HCT116 (cell line): Measurements from ENCODE around the gene SLC13A3. TPM values are rescaled to one million over a fixed set of nuclear protein-coding genes. Genes with fewer than 3 reads are reported as not detected.

ENCODE experiments used
- ATAC-seq: fragments of 200-7000 bp; cut with Tn5 transposase; 2 replicates; pipeline ENCODE4 v1.9.1; 2020; ENCODE audit warnings: mild to moderate bottlenecking, moderate library complexity
- BruUV-seq: library from RNA; stranded (reverse); fragments of 400-500 nt; replicated peaks from 2 replicates; lab custom pipeline; 2021; lab: Mats Ljungman, UMichigan
- CTCF ChIA-PET: fragments of 300-600 bp; sonication (Branson Sonifier 250); formaldehyde crosslinking; loops from one replicate; lab custom pipeline; 2021; ENCODE audit warnings: antibody characterized with exemption; lab: Charles Lee
- POLR2A ChIA-PET: fragments of 300-600, 350-600 bp; sonication (Branson Sonifier 250); formaldehyde crosslinking; loops from one replicate; lab custom pipeline; 2021; ENCODE audit warnings: antibody characterized with exemption; lab: Charles Lee
- RAD21 ChIA-PET, 2 experiments: fragments of 300-600 bp; sonication (Branson Sonifier 250); formaldehyde crosslinking; loops; one replicate each; lab custom pipeline; 2023; ENCODE audit warnings: low total read pairs in 2 of 2; ENCODE audit not compliant: uncharacterized antibody in 2 of 2, unreplicated experiment in 2 of 2, low non-redundant PET in 1 of 2; lab: Charles Lee
- DNase-seq: peaks from one replicate; pipeline ENCODE4 v3.0.0-alpha.2; 2010; ENCODE audit warnings: low read depth, low spot score
- H2AFZ ChIP-seq: fragments of 200-600 bp; shearing (Covaris generic), sonication (generic); 2 replicates; pipeline ENCODE4 v1.6.1; 2017; ENCODE audit warnings: low read depth, mixed run types, mixed read lengths, antibody characterized with exemption, low read length; ENCODE audit not compliant: poor library complexity, severe bottlenecking
- H3K27ac ChIP-seq: 2 replicates; pipeline ENCODE4 v1.5.1; 2012; ENCODE audit warnings: low read depth, low read length
- H3K27me3 ChIP-seq: fragments of 200-600 bp; sonication (generic); 2 replicates; pipeline ENCODE4 v1.6.1; 2016; ENCODE audit warnings: mixed run types, low read length, mixed read lengths; ENCODE audit not compliant: insufficient read depth
- H3K36me3 ChIP-seq, 2 experiments: fragments of 200-500 bp in 1 of 2; fragments of 200-600 bp in 1 of 2; sonication (Bioruptor generic) in 1 of 2; sonication (generic) in 1 of 2; 2 replicates each; pipeline versions ENCODE4 v1.5.1 to v1.6.1; 2014 to 2016; ENCODE audit warnings: low read length in 2 of 2, inconsistent platforms in 1 of 2, mixed read lengths in 1 of 2, mixed run types in 1 of 2; ENCODE audit not compliant: insufficient read depth in 2 of 2, control insufficient read depth in 1 of 2
- H3K4me1 ChIP-seq, 2 experiments: fragments of 200-600 bp in 1 of 2; sonication (generic) in 1 of 2; 2 replicates each; pipeline versions ENCODE4 v1.5.1 to v1.6.1; 2012 to 2017; ENCODE audit warnings: low read length in 2 of 2, inconsistent platforms in 1 of 2, mild to moderate bottlenecking in 1 of 2, mixed read lengths in 1 of 2, mixed run types in 1 of 2, moderate library complexity in 1 of 2; ENCODE audit not compliant: insufficient read depth in 2 of 2, control insufficient read depth in 1 of 2
- H3K4me2 ChIP-seq: fragments of 200-600 bp; sonication (generic); 2 replicates; pipeline ENCODE4 v1.6.1; 2017; ENCODE audit warnings: mixed run types, low read length, mixed read lengths
- H3K4me3 ChIP-seq, 2 experiments: fragments of 200-600 bp in 1 of 2; sonication (generic) in 1 of 2; replicated peaks in 1 of 2; 2 replicates each; pipeline ENCODE4 v1.5.1; 2011 to 2016; ENCODE audit warnings: low read length in 2 of 2, control low read depth in 1 of 2, low read depth in 1 of 2, mild to moderate bottlenecking in 1 of 2, mixed read lengths in 1 of 2, mixed run types in 1 of 2
- H3K79me2 ChIP-seq: fragments of 200-600 bp; sonication (generic); 2 replicates; pipeline ENCODE4 v1.6.1; 2017; ENCODE audit warnings: mild to moderate bottlenecking, mixed run types, low read length, moderate library complexity, mixed read lengths; ENCODE audit not compliant: insufficient read depth
- H3K9ac ChIP-seq: fragments of 200-600 bp; sonication (generic); 2 replicates; pipeline ENCODE4 v1.6.1; 2016; ENCODE audit warnings: low read length, mixed read lengths
- H3K9me2 ChIP-seq: fragments of 200-600 bp; sonication (generic), shearing (Covaris generic); 2 replicates; pipeline ENCODE4 v1.6.1; 2017; ENCODE audit warnings: mixed run types, mild to moderate bottlenecking, moderate library complexity; ENCODE audit not compliant: insufficient read depth
- H3K9me3 ChIP-seq, 2 experiments: fragments of 200-500 bp in 1 of 2; fragments of 200-600 bp in 1 of 2; sonication (Bioruptor generic) in 1 of 2; sonication (generic) in 1 of 2; 2 replicates each; pipeline ENCODE4 v1.6.1; 2014 to 2017; ENCODE audit warnings: low read length in 2 of 2, mixed read lengths in 2 of 2, inconsistent platforms in 1 of 2, low read depth in 1 of 2, mild to moderate bottlenecking in 1 of 2, mixed run types in 1 of 2, moderate library complexity in 1 of 2; ENCODE audit not compliant: control insufficient read depth in 1 of 2, insufficient read depth in 1 of 2
- H4K20me1 ChIP-seq: fragments of 200-600 bp; sonication (generic), shearing (Covaris generic); 2 replicates; pipeline ENCODE4 v1.6.1; 2017; ENCODE audit warnings: mixed run types, mild to moderate bottlenecking, moderate library complexity; ENCODE audit not compliant: insufficient read depth
- EGR1 ChIP-seq: IDR thresholded peaks from 2 replicates; pipeline ENCODE4 v1.6.1; 2012; ENCODE audit warnings: low read depth
- ELF1 ChIP-seq: IDR thresholded peaks from 2 replicates; pipeline ENCODE4 v1.6.1; 2012; ENCODE audit warnings: low read depth, borderline replicate concordance
- EZH2 ChIP-seq: fragments of 200-600 bp; sonication (generic); IDR thresholded peaks from 2 replicates; pipeline ENCODE4 v1.6.1; 2017; ENCODE audit warnings: antibody characterized with exemption, mixed run types
- EZH2phosphoT487 ChIP-seq: fragments of 200-600 bp; IDR thresholded peaks from 2 replicates; pipeline ENCODE4 v1.6.1; 2018; ENCODE audit warnings: antibody characterized with exemption, borderline replicate concordance
- JUND ChIP-seq: IDR thresholded peaks from 2 replicates; pipeline ENCODE4 v1.6.1; 2012
- MAX ChIP-seq: IDR thresholded peaks from 2 replicates; pipeline ENCODE4 v1.6.1; 2012
- RAD21 ChIP-seq: IDR thresholded peaks from 2 replicates; pipeline ENCODE4 v1.6.1; 2012; ENCODE audit warnings: low read depth, mild to moderate bottlenecking
- SIN3A ChIP-seq: IDR thresholded peaks from 2 replicates; pipeline ENCODE4 v1.6.1; 2012; ENCODE audit warnings: low read depth
- TCF7L2 ChIP-seq: IDR thresholded peaks from 2 replicates; pipeline ENCODE4 v1.7.0; 2011; ENCODE audit warnings: borderline replicate concordance, inconsistent platforms; ENCODE audit not compliant: insufficient read depth, insufficient read length; ENCODE audit errors: extremely low read depth
- YY1 ChIP-seq: IDR thresholded peaks from 2 replicates; pipeline ENCODE4 v1.6.1; 2011; ENCODE audit warnings: low read length, low read depth, moderate library complexity, mild to moderate bottlenecking; ENCODE audit not compliant: insufficient replicate concordance; ENCODE audit errors: extremely low read depth
- intact Hi-C: fragments of 100-400 bp; cut with micrococcal nuclease; formaldehyde crosslinking; loops from 2 replicates; pipeline ENCODE4 v1.10.0; 2022
- total RNA-seq: library from RNA; stranded (reverse); gene quantifications from one replicate; pipeline ENCODE4 v1.2.1, GENCODE V29; 2021; ENCODE audit not compliant: unreplicated experiment
- TF ChIP-seq, protein P1 (sequence below), 3 experiments: fragments of 200-600 bp in 1 of 3; sonication (generic) in 1 of 3; IDR thresholded peaks in 2 of 3; conservative IDR thresholded peaks in 1 of 3; 2 replicates each; pipeline ENCODE4 v1.5.1; 2012 to 2017; ENCODE audit warnings: low read depth in 2 of 3, low read length in 2 of 3, antibody characterized with exemption in 1 of 3, borderline replicate concordance in 1 of 3, control low read depth in 1 of 3, mild to moderate bottlenecking in 1 of 3, mixed read lengths in 1 of 3, mixed run types in 1 of 3, moderate library complexity in 1 of 3; ENCODE audit not compliant: insufficient read depth in 1 of 3

SLC13A3 gene
- total RNA-seq, 1 experiment from 2014 or later = not detected

GRCh38 chr20:46520540-46520939 is 130.7 kb downstream of the SLC13A3 start (continued):
- TF ChIP-seq, protein P1, sequence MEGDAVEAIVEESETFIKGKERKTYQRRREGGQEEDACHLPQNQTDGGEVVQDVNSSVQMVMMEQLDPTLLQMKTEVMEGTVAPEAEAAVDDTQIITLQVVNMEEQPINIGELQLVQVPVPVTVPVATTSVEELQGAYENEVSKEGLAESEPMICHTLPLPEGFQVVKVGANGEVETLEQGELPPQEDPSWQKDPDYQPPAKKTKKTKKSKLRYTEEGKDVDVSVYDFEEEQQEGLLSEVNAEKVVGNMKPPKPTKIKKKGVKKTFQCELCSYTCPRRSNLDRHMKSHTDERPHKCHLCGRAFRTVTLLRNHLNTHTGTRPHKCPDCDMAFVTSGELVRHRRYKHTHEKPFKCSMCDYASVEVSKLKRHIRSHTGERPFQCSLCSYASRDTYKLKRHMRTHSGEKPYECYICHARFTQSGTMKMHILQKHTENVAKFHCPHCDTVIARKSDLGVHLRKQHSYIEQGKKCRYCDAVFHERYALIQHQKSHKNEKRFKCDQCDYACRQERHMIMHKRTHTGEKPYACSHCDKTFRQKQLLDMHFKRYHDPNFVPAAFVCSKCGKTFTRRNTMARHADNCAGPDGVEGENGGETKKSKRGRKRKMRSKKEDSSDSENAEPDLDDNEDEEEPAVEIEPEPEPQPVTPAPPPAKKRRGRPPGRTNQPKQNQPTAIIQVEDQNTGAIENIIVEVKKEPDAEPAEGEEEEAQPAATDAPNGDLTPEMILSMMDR (IDR thresholded peaks at IDR 0.05 in 2 of 3, conservative IDR thresholded peaks at IDR 0.05 in 1 of 3; ENCODE audit: borderline replicate concordance in 1 of 3, insufficient read depth in 1 of 3, low read depth in 2 of 3, low read length in 2 of 3) = no peak
- TF ChIP-seq SIN3A = no peak
- TF ChIP-seq EZH2 = no peak
- TF ChIP-seq TCF7L2 = no peak
- no peak for TF ChIP-seq EGR1
- no peak for TF ChIP-seq MAX
- no peak for TF ChIP-seq ELF1
- TF ChIP-seq EZH2phosphoT487 = no peak
- TF ChIP-seq, all 23 proteins: peak for 0

DNA sequence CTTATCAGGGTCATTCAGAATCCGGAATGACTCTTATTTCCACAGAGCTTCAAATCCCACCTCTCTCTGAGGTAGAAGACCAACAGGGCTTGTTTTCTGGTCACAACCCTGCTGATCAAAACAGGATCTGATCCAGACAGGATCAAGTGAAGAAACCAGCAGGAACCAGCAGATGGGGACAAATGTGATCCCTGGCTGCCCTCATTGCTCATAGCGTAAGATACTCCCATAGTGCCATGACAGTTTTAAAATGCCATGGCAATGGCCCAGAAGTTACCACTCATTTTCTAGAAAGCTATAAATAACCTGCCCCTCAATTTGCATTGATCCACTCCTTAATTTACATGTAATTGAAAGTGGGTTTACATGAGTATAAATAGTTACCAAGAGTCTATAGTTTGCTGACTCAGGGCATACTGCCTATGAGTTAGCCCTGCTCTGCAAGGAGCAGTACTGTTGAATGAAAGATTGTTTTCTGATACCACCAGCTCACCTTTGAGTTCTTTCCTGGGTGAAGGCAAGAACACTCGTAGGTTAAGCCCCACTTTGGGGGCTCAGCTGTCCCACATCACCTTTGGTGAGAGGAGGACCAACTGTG is 131.7 kb downstream of the SLC13A3 start:
- H2AFZ ChIP-seq = no peak overlapping the region
- H3K9me3 ChIP-seq = 0 out of 4 replicates have a peak, but pooled peaks cover 0 to 5% of the 10 kb centered on the region in 2 experiments
- no peaks in the 10 kb centered on the region for H3K36me3 ChIP-seq
- no peaks in the 10 kb centered on the region; the same call in 1 of the 2 replicates for H3K27me3 ChIP-seq
- H3K79me2 ChIP-seq = no peaks in the 10 kb centered on the region
- no peak overlapping the region for H3K27ac ChIP-seq
- no peaks in the 10 kb centered on the region for H4K20me1 ChIP-seq
- no TSS peak for BruUV-seq
- intact Hi-C loops = no loop called here
- no peaks in the 10 kb centered on the region for H3K9me2 ChIP-seq
- CTCF ChIA-PET = interaction anchor here (1.5 kb wide), 1 partner anchor 62 kb away, joined by 4 read pairs; no protein-coding TSS in a partner anchor
- no peaks in the 10 kb centered on the region for H3K4me1 ChIP-seq
- RAD21 ChIA-PET = interaction anchor here in 1 of 2 experiments (0.6 kb wide), 1 partner anchor 161 kb away, joined by 5 read pairs; no protein-coding TSS in a partner anchor
- H3K4me3 ChIP-seq = no peak overlapping the region
- POLR2A ChIA-PET = no interaction called here
- no peak overlapping the region for H3K4me2 ChIP-seq
- ATAC-seq (no peak), DNase-seq (no peak)
- no peak overlapping the region for H3K9ac ChIP-seq
- TF ChIP-seq RAD21 = no peak
- no peak for TF ChIP-seq YY1
- TF ChIP-seq JUND = no peak
